Measurements from ENCODE around the gene ADAMTS13. TPM values are rescaled to one million over a fixed set of nuclear protein-coding genes. Genes with fewer than 3 reads are reported as not detected.

Gene ADAMTS13
- polyA plus RNA-seq, 1 donor from 2014 or later, result 13.5 TPM

- H3K9me2 ChIP-seq (ENCODE audit: insufficient read depth, low read length), result no peaks in the 10 kb centered on the region
- no peaks in the 10 kb centered on the region for H3K79me2 ChIP-seq (replicated peaks; ENCODE audit: insufficient read depth, low read length)
- no peak overlapping the region for H2AFZ ChIP-seq (ENCODE audit: low read depth, low read length)
- no peaks in the 10 kb centered on the region for H3K27me3 ChIP-seq (ENCODE audit: insufficient read depth, low read depth, low read length)
- no peak for TF ChIP-seq MXI1 (conservative IDR thresholded peaks at IDR 0.05; ENCODE audit: poor library complexity, severe bottlenecking)
- no peak for TF ChIP-seq SMC3 (conservative IDR thresholded peaks at IDR 0.05; ENCODE audit: poor library complexity)
- no peak for TF ChIP-seq EP300 (conservative IDR thresholded peaks at IDR 0.05; ENCODE audit: poor library complexity, severe bottlenecking)
- TF ChIP-seq, protein P1, sequence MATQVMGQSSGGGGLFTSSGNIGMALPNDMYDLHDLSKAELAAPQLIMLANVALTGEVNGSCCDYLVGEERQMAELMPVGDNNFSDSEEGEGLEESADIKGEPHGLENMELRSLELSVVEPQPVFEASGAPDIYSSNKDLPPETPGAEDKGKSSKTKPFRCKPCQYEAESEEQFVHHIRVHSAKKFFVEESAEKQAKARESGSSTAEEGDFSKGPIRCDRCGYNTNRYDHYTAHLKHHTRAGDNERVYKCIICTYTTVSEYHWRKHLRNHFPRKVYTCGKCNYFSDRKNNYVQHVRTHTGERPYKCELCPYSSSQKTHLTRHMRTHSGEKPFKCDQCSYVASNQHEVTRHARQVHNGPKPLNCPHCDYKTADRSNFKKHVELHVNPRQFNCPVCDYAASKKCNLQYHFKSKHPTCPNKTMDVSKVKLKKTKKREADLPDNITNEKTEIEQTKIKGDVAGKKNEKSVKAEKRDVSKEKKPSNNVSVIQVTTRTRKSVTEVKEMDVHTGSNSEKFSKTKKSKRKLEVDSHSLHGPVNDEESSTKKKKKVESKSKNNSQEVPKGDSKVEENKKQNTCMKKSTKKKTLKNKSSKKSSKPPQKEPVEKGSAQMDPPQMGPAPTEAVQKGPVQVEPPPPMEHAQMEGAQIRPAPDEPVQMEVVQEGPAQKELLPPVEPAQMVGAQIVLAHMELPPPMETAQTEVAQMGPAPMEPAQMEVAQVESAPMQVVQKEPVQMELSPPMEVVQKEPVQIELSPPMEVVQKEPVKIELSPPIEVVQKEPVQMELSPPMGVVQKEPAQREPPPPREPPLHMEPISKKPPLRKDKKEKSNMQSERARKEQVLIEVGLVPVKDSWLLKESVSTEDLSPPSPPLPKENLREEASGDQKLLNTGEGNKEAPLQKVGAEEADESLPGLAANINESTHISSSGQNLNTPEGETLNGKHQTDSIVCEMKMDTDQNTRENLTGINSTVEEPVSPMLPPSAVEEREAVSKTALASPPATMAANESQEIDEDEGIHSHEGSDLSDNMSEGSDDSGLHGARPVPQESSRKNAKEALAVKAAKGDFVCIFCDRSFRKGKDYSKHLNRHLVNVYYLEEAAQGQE (IDR thresholded peaks at IDR 0.05; ENCODE audit: borderline replicate concordance), result no peak
- TF ChIP-seq TAF1 (IDR thresholded peaks at IDR 0.05; ENCODE audit: low read depth), result no peak
- TF ChIP-seq POLR2AphosphoS5 (IDR thresholded peaks at IDR 0.05), result no peak
- TF ChIP-seq EZH2 (IDR thresholded peaks at IDR 0.05; ENCODE audit: borderline replicate concordance, insufficient read depth, low read length, poor library complexity, severe bottlenecking), result no peak
- no peak for TF ChIP-seq RAD21 (conservative IDR thresholded peaks at IDR 0.05)
- TF ChIP-seq, protein P2, sequence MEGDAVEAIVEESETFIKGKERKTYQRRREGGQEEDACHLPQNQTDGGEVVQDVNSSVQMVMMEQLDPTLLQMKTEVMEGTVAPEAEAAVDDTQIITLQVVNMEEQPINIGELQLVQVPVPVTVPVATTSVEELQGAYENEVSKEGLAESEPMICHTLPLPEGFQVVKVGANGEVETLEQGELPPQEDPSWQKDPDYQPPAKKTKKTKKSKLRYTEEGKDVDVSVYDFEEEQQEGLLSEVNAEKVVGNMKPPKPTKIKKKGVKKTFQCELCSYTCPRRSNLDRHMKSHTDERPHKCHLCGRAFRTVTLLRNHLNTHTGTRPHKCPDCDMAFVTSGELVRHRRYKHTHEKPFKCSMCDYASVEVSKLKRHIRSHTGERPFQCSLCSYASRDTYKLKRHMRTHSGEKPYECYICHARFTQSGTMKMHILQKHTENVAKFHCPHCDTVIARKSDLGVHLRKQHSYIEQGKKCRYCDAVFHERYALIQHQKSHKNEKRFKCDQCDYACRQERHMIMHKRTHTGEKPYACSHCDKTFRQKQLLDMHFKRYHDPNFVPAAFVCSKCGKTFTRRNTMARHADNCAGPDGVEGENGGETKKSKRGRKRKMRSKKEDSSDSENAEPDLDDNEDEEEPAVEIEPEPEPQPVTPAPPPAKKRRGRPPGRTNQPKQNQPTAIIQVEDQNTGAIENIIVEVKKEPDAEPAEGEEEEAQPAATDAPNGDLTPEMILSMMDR (IDR thresholded peaks at IDR 0.05; ENCODE audit: poor library complexity, severe bottlenecking), result no peak
- H3K4me2 ChIP-seq (ENCODE audit: low read length), result no peak overlapping the region
- H3K4me3 ChIP-seq (ENCODE audit: low read length), result no peak overlapping the region
- no peaks in the 10 kb centered on the region for H3F3A ChIP-seq (ENCODE audit: insufficient read depth, low read length, poor library complexity, severe bottlenecking)
- H3K9ac ChIP-seq (ENCODE audit: low read length), result no peak overlapping the region
- H3K9me3 ChIP-seq (ENCODE audit: low read length), result no peaks in the 10 kb centered on the region
- no peaks in the 10 kb centered on the region for H3K36me3 ChIP-seq (ENCODE audit: insufficient read depth, low read length)
- no peaks in the 10 kb centered on the region for H4K20me1 ChIP-seq (ENCODE audit: insufficient read depth)
- H3K27ac ChIP-seq (ENCODE audit: low read length), result no peak overlapping the region
Observed at GRCh38 chr9:133440874-133441273, 18.7 kb downstream of the ADAMTS13 start.

DNA sequence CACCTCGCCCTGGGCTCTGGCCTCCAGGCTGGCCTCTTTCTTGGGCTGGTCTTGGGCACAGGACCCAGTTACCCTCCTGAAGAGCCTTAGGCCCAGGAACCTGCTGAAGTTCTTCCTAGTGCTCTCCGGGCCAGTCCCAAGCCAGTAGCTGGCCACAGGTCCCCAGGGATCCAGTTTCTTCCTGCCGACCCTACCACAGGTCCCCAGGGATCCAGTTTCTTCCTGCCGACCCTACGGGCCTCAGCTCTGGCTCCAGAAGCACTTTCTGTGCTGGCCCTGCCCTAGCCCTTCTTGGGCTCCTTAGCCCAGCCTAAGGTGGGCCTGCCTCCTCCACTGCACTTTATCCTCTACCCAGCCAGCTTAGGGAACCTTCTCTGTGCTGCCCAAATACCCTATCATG is 19.4 kb downstream of the ADAMTS13 start:
- no peak overlapping the region for H3K4me2 ChIP-seq (ENCODE audit: low read length)
- H3K36me3 ChIP-seq (ENCODE audit: insufficient read depth, low read length), result no peaks in the 10 kb centered on the region

More for the DNA sequence above, 19.4 kb downstream of the ADAMTS13 start:
- Histone ChIP-seq H4K20me1 (ENCODE audit: insufficient read depth) (no peaks in the 10 kb centered on the region), H3K9me2 (ENCODE audit: insufficient read depth, low read length) (no peaks in the 10 kb centered on the region), H3K27ac (ENCODE audit: low read length) (no peak overlapping the region), H3K79me2 (replicated peaks; ENCODE audit: insufficient read depth, low read length) (no peaks in the 10 kb centered on the region), H3K4me3 (ENCODE audit: low read length) (no peak overlapping the region), H3K27me3 (ENCODE audit: insufficient read depth, low read depth, low read length) (no peaks in the 10 kb centered on the region), H3K9ac (ENCODE audit: low read length) (no peak overlapping the region), H3F3A (ENCODE audit: insufficient read depth, low read length, poor library complexity, severe bottlenecking) (no peaks in the 10 kb centered on the region), H2AFZ (ENCODE audit: low read depth, low read length) (no peak overlapping the region), H3K9me3 (ENCODE audit: low read length) (no peaks in the 10 kb centered on the region)
- TF ChIP-seq EZH2 (IDR thresholded peaks at IDR 0.05; ENCODE audit: borderline replicate concordance, insufficient read depth, low read length, poor library complexity, severe bottlenecking), result no peak
- no peak for TF ChIP-seq TAF1 (IDR thresholded peaks at IDR 0.05; ENCODE audit: low read depth)
- no peak for TF ChIP-seq RAD21 (conservative IDR thresholded peaks at IDR 0.05)
- TF ChIP-seq, protein P1 (IDR thresholded peaks at IDR 0.05; ENCODE audit: borderline replicate concordance), result no peak
- TF ChIP-seq EP300 (conservative IDR thresholded peaks at IDR 0.05; ENCODE audit: poor library complexity, severe bottlenecking), result no peak
- TF ChIP-seq, protein P2 (IDR thresholded peaks at IDR 0.05; ENCODE audit: poor library complexity, severe bottlenecking), result no peak
- no peak for TF ChIP-seq SMC3 (conservative IDR thresholded peaks at IDR 0.05; ENCODE audit: poor library complexity)
- no peak for TF ChIP-seq MXI1 (conservative IDR thresholded peaks at IDR 0.05; ENCODE audit: poor library complexity, severe bottlenecking)
- TF ChIP-seq POLR2AphosphoS5 (IDR thresholded peaks at IDR 0.05), result no peak
